NOMO-1 (cell line): ENCODE measurements around the gene MAMSTR.
A peak's percentile ranks its signal among the peaks of the same experiment; 100 is the strongest.
"Not testable (repeated sequence)": the region's sequence is repeated elsewhere in the genome, so short reads cannot be mapped to it uniquely, and the experiment has no call there.

Experiments
- DNase-seq, 2 experiments: peaks; one replicate each; lab custom pipeline; 2025; ENCODE audit not compliant: unreplicated experiment in 2 of 2; lab: John Stamatoyannopoulos, UW

Gene MAMSTR

DNA sequence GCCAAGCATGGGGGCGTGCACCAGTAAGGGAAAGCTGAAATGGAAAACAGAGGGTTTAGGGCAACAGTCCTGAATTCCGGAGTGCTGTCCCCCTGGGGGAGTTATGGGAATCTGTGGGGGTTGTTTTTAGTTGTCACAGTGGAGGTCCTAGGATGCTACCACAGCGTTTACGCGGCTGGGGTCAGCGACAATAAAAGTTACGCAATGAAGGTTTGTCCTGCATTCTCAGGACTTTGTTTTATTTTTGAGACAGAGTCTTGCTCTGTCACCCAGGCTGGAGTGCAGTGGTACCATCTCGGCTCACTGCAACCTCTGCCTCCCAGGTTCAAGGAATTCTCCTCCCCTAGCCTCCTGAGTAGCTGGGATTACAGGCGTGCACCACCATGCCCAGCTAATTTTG, 25.9 kb downstream of the MAMSTR start:
- DNase-seq = not testable (repeated sequence)

DNA sequence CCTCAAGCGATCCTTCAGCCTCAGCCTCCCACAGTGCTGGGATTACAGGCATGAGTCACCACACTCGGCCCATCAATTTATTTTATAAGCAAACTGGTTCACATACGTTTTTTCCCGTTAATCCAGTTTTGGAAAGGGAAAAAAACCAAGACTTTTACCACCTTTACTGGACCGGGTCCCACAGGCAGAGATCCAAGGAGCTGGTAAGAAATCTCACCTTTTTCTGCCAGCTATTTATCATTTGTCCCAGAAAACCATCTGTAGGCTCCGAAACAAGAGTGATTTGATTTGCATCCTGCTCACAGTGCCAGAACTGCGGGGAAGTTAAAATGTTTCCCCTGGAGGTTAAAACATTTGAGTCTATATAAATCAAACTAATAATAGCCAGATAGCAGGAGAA, 30.1 kb downstream of the MAMSTR start:
- DNase-seq = no peak

DNA sequence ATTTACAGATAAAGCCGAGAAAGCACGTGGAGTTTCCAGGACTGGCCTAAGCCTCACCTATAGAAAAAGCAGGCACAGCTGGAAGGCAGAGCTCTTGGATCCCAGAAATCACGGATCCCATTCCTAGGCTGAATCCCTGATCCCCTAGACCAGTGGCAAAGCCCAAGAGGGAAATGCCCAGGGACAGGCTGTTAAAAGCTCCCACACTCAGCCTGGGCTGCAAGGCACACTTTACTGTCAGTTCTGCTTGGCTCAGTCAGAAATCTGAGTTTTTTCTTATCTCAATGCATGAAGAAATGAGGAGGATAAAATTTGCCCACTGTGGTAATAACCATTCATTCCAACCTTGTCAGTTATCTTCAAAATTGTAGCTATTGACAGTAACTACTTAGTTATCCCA, 31.7 kb downstream of the MAMSTR start:
- no peak for DNase-seq

DNA sequence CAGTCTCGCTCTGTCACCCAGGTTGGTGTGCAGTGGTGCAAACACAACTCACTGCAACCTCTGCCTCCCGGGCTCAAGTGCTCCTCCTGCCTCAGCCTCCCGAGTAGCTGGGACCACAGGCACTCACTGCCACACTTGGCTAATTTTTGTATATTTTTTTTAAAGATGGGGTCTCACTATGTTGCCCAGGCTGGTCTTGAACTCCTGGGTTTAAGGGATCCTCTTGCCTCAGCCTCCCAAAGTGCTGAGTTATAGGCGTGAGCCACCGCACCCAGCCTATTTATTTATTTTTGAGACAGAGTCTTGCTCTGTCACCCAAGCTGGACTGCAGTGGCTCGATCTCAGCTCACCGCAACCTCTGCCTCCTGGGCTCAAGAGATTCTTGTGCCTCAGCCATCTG, 32.9 kb downstream of the MAMSTR start:
- not testable (repeated sequence) for DNase-seq

DNA sequence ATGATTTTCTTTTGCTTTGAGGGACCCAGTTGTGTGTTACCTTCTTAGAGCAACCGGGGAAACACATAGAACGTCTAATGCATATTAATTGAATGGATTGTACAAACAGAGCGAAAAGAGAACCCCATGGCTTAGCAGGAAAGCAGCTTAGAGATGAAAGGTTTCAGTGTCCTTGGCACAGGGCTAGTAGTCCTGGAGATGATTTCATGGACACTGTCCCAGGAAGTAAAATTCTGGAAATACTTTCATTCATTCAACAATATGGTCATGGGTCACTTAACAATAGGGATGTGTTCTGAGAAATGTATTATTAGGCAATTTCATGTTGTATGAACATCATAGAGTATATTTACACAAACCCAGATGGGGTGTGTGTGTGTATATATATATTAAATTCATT, 33.4 kb downstream of the MAMSTR start:
- DNase-seq = no peak

DNA sequence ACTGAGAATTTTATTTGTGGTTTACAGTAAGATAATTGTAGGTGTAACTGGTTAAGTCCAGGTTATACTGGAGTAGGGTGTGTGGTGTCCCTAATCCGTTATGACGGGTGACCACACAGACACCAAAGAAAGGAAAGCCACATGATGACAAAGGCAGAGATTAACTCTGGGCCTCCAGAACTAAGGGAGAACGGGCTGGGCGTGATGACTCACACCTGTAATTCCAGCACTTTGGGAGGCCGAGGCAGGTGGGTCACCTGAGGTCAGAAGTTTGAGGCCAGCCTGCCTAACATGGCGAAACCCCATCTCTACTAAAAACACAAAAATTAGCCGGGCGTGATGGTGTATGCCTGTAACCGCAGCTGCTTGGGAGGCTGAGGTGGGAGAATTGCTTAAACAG, 33.9 kb downstream of the MAMSTR start:
- no peak for DNase-seq

DNA sequence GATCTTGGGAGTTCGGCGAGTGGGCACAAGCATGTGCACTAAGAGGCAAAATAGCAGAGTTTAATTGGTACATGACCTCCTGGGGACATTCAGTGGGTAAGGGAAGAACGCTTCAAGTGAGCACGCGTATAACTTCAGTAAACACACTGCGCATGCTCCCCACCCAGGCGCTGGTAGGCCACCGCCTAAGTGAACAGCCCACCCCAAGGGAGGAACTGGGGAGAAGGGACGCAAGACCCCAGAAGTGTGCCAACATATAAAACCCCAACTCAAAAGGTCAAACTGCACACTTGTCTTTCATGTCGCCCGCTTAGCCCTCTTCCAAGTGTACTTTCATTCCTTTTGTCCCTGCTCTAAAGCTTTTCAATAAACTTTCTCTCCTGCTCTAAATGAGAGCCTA, 36.2 kb downstream of the MAMSTR start:
- DNase-seq = no peak

DNA sequence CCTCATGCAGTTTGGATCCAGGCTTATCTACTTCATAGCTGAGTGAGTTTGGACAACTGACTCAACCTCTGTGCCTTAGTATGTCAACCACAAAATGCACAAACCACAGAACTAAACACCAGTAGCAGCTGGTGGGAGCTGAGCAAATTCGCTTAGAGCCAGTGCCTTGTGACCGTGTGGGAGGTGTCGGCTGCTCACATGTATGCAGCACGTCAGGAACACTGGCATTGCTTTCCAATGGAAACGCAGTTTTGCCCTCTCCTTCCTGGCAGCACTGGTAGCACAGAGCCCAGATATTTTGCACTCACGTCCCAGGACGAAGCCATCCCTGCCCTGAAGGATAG, 38.4 kb downstream of the MAMSTR start:
- DNase-seq = no peak

DNA sequence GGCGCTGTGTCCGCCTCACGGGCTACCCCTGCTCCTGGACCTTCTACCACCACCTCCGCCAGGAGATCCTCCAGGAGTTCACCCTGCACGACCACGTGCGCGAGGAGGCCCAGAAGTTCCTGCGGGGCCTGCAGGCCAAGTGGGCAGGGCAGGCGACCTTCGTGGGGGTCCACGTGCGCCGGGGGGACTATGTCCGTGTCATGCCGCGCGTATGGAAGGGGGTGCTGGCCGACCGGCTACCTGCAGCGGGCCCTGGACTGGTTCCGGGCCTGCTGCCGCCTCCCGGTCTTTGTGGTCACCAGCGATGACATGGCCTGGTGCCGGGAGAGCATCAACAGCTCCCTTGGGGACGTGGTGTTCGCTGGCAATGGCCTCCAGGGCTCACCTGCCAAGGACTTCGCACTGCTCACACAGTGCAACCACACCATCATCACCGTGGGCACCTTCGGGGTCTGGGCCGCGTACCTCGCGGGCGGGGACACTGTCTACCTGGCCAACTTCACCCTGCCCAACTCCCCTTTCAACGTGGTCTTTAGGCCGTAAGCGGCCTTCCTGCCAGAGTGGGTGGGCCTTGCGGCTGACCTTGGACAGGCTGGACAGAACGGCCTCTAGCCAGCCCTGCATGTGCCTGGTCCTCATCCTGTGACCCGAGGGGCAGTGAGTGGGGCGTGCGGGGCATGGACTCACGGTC, 38.9 kb downstream of the MAMSTR start:
- no peak for DNase-seq

DNA sequence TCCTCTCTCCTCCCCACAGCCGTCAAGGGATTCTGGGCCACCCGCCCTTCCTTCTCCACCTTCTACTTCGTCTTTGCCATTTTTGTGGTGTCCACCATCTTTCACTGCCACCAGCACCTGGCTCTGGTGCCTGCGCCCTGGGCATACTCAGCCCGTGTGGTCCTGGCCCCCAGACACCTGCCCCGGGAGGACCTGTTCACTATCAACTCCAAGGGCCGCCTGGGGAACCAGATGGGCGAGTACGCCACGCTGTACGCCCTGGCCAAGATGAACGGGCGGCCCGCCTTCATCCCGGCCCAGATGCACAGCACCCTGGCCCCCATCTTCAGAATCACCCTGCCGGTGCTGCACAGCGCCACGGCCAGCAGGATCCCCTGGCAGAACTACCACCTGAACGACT, 39.5 kb downstream of the MAMSTR start:
- not testable (repeated sequence) for DNase-seq

DNA sequence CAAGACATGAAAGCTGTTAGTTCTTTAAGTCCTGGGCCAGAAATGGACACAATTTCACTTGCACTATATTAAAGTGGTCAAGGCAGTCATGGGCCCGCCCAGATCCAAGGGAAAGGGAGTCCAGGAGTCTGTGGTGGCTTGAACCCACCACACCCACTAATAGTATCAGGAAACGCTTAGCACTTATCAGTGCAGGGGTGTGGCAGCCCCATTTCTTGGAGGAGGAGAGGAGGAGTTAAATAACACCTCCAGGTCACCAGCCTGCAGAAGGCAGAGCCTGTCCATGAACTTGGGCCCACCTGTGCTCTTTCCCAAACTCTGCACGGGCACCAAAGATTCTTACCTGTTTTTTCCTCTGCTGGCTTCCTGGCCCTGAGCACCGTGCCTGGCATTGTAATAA, 41.3 kb downstream of the MAMSTR start:
- no peak for DNase-seq

DNA sequence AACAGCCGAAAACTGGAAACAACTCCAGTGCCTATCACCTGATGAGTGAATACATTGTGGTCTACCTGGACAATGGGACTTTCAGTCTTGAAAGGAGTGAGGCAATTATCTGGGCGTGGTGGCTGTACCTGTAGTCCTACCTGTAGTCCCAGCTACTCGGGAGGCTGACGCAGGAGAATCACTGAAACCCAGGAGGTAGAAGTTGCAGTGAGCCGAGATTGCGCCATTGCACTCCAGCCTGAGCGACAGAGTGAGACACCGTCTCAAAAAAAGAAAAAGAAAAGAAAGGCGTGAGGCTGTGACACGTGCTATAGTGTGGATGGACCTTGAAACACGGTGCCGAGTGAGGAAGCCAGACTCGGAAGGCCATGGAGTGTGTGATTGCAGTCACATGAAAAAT, 42.6 kb downstream of the MAMSTR start:
- no peak for DNase-seq

DNA sequence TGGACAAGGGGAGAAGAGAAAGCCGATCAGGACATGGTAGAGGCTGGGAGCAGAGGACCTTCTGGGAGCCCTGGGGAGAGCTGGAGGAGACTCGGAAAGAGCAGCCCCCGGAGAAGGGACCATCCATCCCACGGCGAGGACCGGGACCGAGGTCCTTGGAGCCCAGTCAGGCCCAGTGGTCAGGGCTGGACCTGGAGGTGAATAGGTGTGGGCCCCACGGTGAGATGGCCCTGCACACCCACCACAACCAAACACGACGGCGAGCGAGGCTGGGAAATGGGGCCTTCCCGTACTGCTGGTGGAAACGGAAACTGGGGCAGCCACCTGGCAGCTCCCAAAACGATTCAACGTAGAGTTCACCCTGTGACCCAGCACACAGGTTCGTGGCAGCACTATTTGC, 43.0 kb downstream of the MAMSTR start:
- no peak for DNase-seq

DNA sequence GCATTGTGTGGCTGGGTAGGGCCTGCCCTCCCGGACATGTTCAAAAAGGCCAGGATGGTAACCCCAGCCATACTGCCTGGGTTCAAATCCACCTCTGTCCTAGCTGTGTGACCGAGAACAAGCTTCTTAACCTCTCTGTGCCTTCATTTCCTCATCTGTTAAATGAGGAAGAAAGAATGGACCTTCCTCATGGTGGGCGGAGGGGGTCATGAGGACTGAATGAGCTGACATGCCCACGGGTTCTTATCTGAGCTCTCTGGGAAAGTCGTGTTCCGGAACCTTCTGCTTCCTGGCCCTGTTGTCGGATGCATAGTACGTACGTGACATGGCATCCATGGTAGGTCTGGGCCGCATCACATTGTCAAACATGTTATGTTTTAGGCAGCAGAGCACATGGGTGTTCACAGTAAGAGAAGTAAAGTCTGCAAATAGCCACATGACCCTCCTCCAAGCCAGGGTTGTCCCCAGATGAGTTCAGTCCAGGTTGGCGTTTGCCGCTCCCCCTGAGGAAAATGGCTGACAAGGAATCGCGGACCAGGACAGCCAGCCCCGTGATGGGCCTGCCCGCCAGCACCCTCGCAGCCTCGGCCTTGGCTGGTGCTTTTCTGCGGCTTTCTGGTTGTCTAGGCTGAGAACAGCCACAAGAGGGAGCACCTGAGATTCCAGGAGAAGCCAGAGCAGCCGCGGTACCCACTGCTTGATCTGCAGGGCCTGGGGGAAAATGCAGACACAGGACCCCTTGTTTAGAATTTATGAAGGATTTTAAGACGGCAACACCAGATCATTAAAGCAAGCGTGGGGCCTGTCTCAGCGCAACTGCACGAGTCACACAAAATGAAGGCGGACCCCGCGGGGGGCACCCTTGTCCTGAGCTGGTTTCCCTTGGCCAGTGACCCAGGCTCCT, 44.4 kb downstream of the MAMSTR start:
- DNase-seq = peak; percentile 40 to 67

DNA sequence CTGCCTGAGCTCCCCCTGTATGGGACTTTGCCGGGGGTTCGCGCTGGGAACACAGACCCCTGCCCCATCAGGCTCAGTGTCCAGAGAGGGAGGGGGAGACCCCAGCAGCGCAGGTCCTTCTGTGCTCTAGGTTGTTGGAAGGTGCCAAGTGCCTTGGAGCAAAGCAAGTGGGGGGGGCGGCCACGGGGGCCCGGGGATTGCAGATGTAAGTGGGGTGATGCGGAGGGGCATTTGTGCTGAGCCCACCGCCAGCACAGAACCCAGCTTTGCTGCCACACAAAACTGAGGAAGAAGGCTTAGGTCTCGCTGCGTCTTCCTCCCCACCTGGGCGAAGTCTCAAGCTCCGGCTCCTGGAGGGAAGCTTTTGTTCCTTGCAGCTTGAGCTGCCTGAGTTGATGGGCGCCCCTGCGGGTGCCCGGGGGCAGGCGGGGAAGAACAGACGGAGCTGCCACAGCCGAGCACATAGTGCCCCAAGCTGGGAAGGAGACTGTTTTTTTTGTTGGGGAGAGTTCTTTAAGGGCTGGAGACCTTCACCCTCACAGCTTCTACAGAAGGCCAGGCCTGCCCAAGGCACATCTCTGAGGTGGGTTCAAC, 45.2 kb downstream of the MAMSTR start:
- no peak for DNase-seq

DNA sequence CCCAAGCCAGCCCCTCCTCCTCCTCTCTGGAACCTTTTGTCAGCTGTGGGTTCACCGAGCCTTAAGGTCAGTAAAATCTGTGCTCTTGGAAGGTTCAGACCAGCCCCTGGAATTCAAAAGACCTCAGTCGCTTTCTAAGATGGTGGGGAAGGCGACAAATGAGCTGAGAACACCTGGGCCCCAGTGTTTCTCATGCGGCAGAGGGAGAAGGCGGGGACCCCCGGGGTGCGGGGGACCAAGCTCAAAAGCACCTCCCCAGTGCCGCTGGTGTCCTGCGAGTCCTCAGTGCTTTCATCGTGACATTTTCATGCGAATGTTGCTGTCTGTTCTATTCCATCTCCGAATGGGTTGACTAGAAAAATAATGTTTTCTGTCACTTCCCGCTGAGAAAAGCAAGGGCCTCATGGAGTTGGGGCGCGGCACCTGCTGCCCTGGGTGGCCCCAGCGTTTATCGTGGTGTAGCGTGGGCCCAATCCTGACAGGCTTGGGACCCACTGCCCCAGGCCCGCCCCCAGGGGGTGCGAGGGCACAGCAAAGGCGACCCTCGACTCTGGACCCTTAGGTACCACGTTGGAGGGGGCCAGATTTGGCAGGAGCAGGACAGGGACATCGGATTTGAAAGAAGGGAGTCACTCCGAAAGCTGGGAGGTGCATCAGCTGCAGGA, 46.0 kb downstream of the MAMSTR start:
- no peak for DNase-seq

DNA sequence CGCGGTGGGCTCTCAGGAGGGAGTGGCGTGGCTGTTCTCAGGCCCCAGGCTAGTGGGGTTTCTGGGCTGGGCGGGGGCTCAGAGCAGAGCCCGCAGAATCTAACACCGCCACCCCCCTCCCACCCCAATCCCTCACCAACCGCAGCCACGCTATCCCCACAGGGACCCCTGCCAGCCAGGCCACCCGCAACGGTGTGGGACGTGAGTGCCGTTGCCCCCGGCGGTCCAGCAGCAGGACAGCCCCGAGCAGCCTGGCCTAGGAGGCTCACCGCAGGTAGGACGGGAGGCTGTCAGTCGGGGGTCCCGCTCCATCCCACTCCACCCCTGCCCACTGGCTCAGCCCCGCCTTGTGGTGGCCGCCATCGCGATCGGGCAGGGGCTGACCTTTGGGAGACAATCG, 46.5 kb downstream of the MAMSTR start, which contains the start of gene NTN5:
TSS of gene NTN5 (minus strand) at position 24 of the 400 bp plus-strand sequence. CDS start 2,031 bp downstream, outside the sequence.
- no peak for DNase-seq

DNA sequence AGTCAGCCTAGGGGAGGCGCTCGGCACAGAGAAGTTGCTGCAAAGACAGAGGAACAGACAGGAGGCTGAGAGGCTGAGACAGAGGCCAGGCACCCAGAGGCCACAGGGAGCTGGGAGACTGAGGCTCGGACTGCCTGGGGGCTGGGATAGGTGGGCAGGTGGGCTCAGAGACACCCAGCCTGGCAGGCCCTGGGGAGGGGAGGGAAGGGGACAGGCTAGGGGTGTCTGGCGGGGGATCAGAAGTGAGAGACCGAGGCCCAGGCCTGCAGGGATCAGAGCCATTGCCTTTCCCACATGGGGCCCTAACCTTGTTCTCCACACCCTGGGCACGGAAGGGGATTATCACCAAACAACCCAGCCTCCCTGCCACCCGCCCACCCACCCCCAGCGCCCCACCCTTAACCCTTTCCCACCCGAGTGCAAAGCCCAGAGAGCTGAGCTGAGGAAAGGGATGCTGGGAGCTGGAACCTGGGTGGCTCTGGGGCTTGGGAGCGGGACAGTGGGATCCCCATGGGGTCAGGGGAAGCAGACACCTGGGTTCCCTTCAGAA, 48.0 kb downstream of the MAMSTR start:
- no peak for DNase-seq

DNA sequence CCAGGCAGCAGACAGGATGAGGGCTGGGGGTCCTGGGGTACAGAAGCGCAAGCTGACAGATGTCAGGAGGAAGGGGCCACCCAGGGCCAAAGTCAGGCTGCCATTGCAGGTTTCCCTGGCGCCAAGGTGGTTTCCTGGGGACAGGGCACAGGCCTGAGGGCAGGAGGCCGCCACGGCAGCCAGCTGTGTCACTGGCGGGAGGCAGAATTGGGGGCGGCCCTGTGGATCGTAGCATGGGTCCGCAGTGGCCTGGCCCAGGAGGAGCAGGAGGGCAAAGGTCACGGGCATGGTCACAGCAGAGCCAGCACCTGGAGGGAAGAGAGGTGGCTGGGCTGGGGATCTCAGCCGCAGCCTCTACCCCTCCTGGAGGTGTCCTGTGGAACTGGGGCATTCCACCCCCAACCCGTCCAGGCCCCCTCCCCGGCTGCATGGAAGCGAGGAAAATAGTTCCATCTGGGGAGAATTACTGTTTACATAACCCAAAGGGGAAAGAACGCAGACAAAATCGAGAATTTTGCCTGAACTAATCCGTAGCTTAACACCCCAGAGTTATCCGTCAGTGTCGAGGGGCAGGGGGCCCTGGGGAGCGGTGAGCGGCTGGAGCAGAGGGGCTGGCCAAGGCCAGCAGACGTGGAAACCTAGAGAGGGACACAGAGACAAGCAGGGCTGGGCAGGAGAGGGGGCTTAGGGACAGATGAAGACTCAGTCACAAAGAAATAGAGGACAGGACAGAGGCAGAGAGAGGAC, 48.7 kb downstream of the MAMSTR start:
- no peak for DNase-seq
